ENCODE measurements around the gene CHMP2A. TPM values are rescaled to one million over a fixed set of nuclear protein-coding genes. Genes with fewer than 3 reads are reported as not detected.
"Not testable (repeated sequence)": the region's sequence is repeated elsewhere in the genome, so short reads cannot be mapped to it uniquely, and the experiment has no call there.

CHMP2A gene
- total RNA-seq, 2 experiments from 2014 or later, result 72.7 to 101 TPM

- Histone ChIP-seq H3K27ac (ENCODE audit: low read depth, low read length, poor library complexity, severe bottlenecking) (no peak overlapping the region), H3K9me2 (ENCODE audit: insufficient read depth, low read length) (no peaks in the 10 kb centered on the region), H4K20me1 (ENCODE audit: insufficient read depth, low read length) (no peaks in the 10 kb centered on the region), H3K4me1 (ENCODE audit: insufficient read depth, low read length, poor library complexity, severe bottlenecking) (peaks cover 7% of the 10 kb centered on the region), H3K36me3 (ENCODE audit: insufficient read depth, low read length) (peaks cover 17% of the 10 kb centered on the region; the same call in 1 of the 2 replicates), H2AFZ (ENCODE audit: low read length) (no peak overlapping the region), H3K4me2 (ENCODE audit: low read length) (no peak overlapping the region), H3K79me2 (ENCODE audit: insufficient read depth, low read depth, low read length) (no peaks in the 10 kb centered on the region), H3K4me3 (ENCODE audit: low read depth, low read length, poor library complexity, severe bottlenecking) (no peak overlapping the region), H3K9me3 (ENCODE audit: low read length) (no peaks in the 10 kb centered on the region)
- intact Hi-C loops (cut with micrococcal nuclease; ENCODE audit: unreplicated experiment), result no loop called here
- no TSS peak for BruUV-seq (replicated peaks)
- no peak for TF ChIP-seq EZH2phosphoT487 (IDR thresholded peaks at IDR 0.05; ENCODE audit: borderline replicate concordance, low read depth, low read length)
- TF ChIP-seq, protein P1, sequence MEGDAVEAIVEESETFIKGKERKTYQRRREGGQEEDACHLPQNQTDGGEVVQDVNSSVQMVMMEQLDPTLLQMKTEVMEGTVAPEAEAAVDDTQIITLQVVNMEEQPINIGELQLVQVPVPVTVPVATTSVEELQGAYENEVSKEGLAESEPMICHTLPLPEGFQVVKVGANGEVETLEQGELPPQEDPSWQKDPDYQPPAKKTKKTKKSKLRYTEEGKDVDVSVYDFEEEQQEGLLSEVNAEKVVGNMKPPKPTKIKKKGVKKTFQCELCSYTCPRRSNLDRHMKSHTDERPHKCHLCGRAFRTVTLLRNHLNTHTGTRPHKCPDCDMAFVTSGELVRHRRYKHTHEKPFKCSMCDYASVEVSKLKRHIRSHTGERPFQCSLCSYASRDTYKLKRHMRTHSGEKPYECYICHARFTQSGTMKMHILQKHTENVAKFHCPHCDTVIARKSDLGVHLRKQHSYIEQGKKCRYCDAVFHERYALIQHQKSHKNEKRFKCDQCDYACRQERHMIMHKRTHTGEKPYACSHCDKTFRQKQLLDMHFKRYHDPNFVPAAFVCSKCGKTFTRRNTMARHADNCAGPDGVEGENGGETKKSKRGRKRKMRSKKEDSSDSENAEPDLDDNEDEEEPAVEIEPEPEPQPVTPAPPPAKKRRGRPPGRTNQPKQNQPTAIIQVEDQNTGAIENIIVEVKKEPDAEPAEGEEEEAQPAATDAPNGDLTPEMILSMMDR (conservative IDR thresholded peaks at IDR 0.05; ENCODE audit: low read length), result no peak
- POLR2A ChIA-PET, result no interaction called here
- CTCF ChIA-PET (ENCODE audit: unreplicated experiment), result no interaction called here
- no peak for DNase-seq (ENCODE audit: low spot score)
Observed at GRCh38 chr19:58509731-58510083, 45.2 kb downstream of the CHMP2A start.

- H3K9me3 ChIP-seq (ENCODE audit: low read length); H2AFZ ChIP-seq (ENCODE audit: low read length); CTCF ChIA-PET (ENCODE audit: unreplicated experiment); intact Hi-C loops (cut with micrococcal nuclease; ENCODE audit: unreplicated experiment); H3K79me2 ChIP-seq (ENCODE audit: insufficient read depth, low read depth, low read length); H4K20me1 ChIP-seq (ENCODE audit: insufficient read depth, low read length); H3K36me3 ChIP-seq (ENCODE audit: insufficient read depth, low read length); H3K4me3 ChIP-seq (ENCODE audit: low read depth, low read length, poor library complexity, severe bottlenecking); H3K9me2 ChIP-seq (ENCODE audit: insufficient read depth, low read length); BruUV-seq (replicated peaks); DNase-seq (ENCODE audit: low spot score); H3K4me1 ChIP-seq (ENCODE audit: insufficient read depth, low read length, poor library complexity, severe bottlenecking); POLR2A ChIA-PET; H3K27ac ChIP-seq (ENCODE audit: low read depth, low read length, poor library complexity, severe bottlenecking); H3K4me2 ChIP-seq (ENCODE audit: low read length): not testable (repeated sequence)
Observed at GRCh38 chr19:58507602-58508223, 47.2 kb downstream of the CHMP2A start.

Small RNAs within 50 kb of the gene (microRNA-seq; reads per million reads assigned to microRNA genes)
- not detected for gene MIR6807 (ENCODE audit: borderline replicate concordance)

Small RNAs within 50 kb of the gene (small RNA-seq; reads per million reads assigned to genes)
- gene MIR6807 (not detected), gene RN7SL525P (not detected)

Other genes starting within 250 kb of the CHMP2A start
- 61.7 and 79.6 TPM in 2 replicates for gene ERVK3-1, start 249.7 kb downstream of the CHMP2A start, total RNA-seq (2014; rRNA removed; shearing (Covaris generic))
- 46.4 and 48.1 TPM in 2 replicates for gene ERVK3-1, start 249.7 kb downstream of the CHMP2A start, total RNA-seq (2022)
- gene ZSCAN22, start 228.1 kb downstream of the CHMP2A start, total RNA-seq (2014; rRNA removed; shearing (Covaris generic)), result 2.6 and 3.3 TPM in 2 replicates
- gene ZSCAN22, start 228.1 kb downstream of the CHMP2A start, total RNA-seq (2022), result 3.7 and 5.1 TPM in 2 replicates
- 21.3 and 47.2 TPM in 2 replicates for gene A1BG, start 201.6 kb downstream of the CHMP2A start, total RNA-seq (2014; rRNA removed; shearing (Covaris generic))
- gene A1BG, start 201.6 kb downstream of the CHMP2A start, total RNA-seq (2022), result 24.5 and 26.9 TPM in 2 replicates
- gene ZNF497, start 192.4 kb downstream of the CHMP2A start, total RNA-seq (2014; rRNA removed; shearing (Covaris generic)), result 2.8 and 3.6 TPM in 2 replicates
- gene ZNF497, start 192.4 kb downstream of the CHMP2A start, total RNA-seq (2022), result 4.5 and 6.1 TPM in 2 replicates
- gene ZNF837, start 174.1 kb downstream of the CHMP2A start, total RNA-seq (2014; rRNA removed; shearing (Covaris generic)), result 1.8 and 3.0 TPM in 2 replicates
- 5.3 and 5.8 TPM in 2 replicates for gene ZNF837, start 174.1 kb downstream of the CHMP2A start, total RNA-seq (2022)
- gene RPS5, start 167.8 kb downstream of the CHMP2A start, total RNA-seq (2014; rRNA removed; shearing (Covaris generic)), result 3,315 and 3,333 TPM in 2 replicates
- 1,573 and 1,607 TPM in 2 replicates for gene RPS5, start 167.8 kb downstream of the CHMP2A start, total RNA-seq (2022)
- 0.75 and 2.1 TPM in 2 replicates for gene RNF225, start 159.4 kb downstream of the CHMP2A start, total RNA-seq (2014; rRNA removed; shearing (Covaris generic))
- gene RNF225, start 159.4 kb downstream of the CHMP2A start, total RNA-seq (2022), result 0.77 and 1.7 TPM in 2 replicates
- 9.8 and 12.4 TPM in 2 replicates for gene ZNF584, start 146.5 kb downstream of the CHMP2A start, total RNA-seq (2014; rRNA removed; shearing (Covaris generic))
- gene ZNF584, start 146.5 kb downstream of the CHMP2A start, total RNA-seq (2022), result 7.6 and 10.4 TPM in 2 replicates
- gene ZNF132, start 115.0 kb downstream of the CHMP2A start, total RNA-seq (2014; rRNA removed; shearing (Covaris generic)), result not detected in 2 replicates
- gene ZNF132, start 115.0 kb downstream of the CHMP2A start, total RNA-seq (2022), result not detected in 2 replicates
- gene ZNF324B, start 103.5 kb downstream of the CHMP2A start, total RNA-seq (2014; rRNA removed; shearing (Covaris generic)), result 10.6 and 13.8 TPM in 2 replicates
- 13.5 and 14.5 TPM in 2 replicates for gene ZNF324B, start 103.5 kb downstream of the CHMP2A start, total RNA-seq (2022)
- gene ZNF324, start 88.0 kb downstream of the CHMP2A start, total RNA-seq (2014; rRNA removed; shearing (Covaris generic)), result 16.5 and 23.3 TPM in 2 replicates
- gene ZNF324, start 88.0 kb downstream of the CHMP2A start, total RNA-seq (2022), result 11.9 and 13.2 TPM in 2 replicates
- 8.0 and 9.9 TPM in 2 replicates for gene ZNF446, start 78.8 kb downstream of the CHMP2A start, total RNA-seq (2014; rRNA removed; shearing (Covaris generic))
- 11.0 and 11.1 TPM in 2 replicates for gene ZNF446, start 78.8 kb downstream of the CHMP2A start, total RNA-seq (2022)
- gene SLC27A5, start 43.1 kb downstream of the CHMP2A start, total RNA-seq (2014; rRNA removed; shearing (Covaris generic)), result 28.0 and 44.1 TPM in 2 replicates
- gene SLC27A5, start 43.1 kb downstream of the CHMP2A start, total RNA-seq (2022), result 29.4 and 29.8 TPM in 2 replicates
- gene ZBTB45, start 35.3 kb downstream of the CHMP2A start, total RNA-seq (2014; rRNA removed; shearing (Covaris generic)), result 6.7 and 10.7 TPM in 2 replicates
- 14.7 and 16.4 TPM in 2 replicates for gene ZBTB45, start 35.3 kb downstream of the CHMP2A start, total RNA-seq (2022)
- gene TRIM28, start 11.0 kb downstream of the CHMP2A start, total RNA-seq (2014; rRNA removed; shearing (Covaris generic)), result 551 and 729 TPM in 2 replicates
- gene TRIM28, start 11.0 kb downstream of the CHMP2A start, total RNA-seq (2022), result 601 and 603 TPM in 2 replicates
- gene UBE2M, start 3.5 kb upstream of the CHMP2A start, total RNA-seq (2014; rRNA removed; shearing (Covaris generic)), result 101 and 105 TPM in 2 replicates
- 117 and 130 TPM in 2 replicates for gene UBE2M, start 3.5 kb upstream of the CHMP2A start, total RNA-seq (2022)
- 20.7 and 30.0 TPM in 2 replicates for gene MZF1, start 18.2 kb upstream of the CHMP2A start, total RNA-seq (2014; rRNA removed; shearing (Covaris generic))
- 39.1 and 41.1 TPM in 2 replicates for gene MZF1, start 18.2 kb upstream of the CHMP2A start, total RNA-seq (2022)

Measured in OCI-LY7 (cell line).